ENCODE measurements around the gene PRADC1.

Gene PRADC1

GRCh38 chr2:73259276-73259675 lies 26.2 kb upstream of the PRADC1 start:
- in situ Hi-C loops (cut with HindIII; ENCODE audit: low sequenced_read_pairs) = no loop called here

GRCh38 chr2:73258913-73259215 lies 25.8 kb upstream of the PRADC1 start:
- in situ Hi-C loops (cut with HindIII; ENCODE audit: low sequenced_read_pairs) = no loop called here

- in situ Hi-C loops (cut with HindIII; ENCODE audit: low sequenced_read_pairs) = no loop called here
Measured at GRCh38 chr2:73258186-73258912, 25.3 kb upstream of the PRADC1 start.

DNA sequence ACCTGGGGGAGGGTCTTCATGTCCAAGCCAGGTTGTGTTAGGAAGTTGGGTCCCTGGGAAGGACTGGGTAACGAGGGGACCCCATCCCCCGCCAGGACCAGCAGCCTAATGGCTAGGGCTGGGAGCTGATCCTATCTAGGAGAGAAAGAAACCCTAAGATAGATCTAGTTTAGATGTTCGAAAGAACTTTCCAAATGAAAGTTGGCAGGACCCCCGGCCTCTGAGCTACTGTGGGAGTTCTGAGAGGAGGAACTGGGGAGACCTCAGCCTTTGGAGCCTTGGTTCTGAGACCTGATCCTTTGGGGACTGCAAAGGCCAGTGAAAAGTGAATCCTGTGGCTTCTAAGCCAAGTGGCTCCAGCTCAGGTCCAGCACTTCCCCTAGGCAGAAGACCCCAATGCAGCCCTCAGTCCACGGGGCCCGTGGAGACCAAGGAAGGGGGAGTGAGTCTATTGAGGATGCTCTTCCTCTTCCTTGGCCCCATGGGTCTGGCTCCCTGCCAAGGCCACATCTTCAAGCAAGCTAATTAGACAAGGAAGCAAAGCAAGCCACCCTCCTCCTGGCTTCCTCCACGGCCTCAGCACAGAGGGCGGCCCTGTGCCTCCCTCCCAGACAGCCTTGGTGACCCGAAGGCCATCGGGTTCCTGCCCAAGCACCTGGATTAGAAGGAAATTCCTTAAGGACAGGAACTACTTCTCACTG lies 24.5 kb upstream of the PRADC1 start:
- in situ Hi-C loops (cut with HindIII; ENCODE audit: low sequenced_read_pairs) = no loop called here

- in situ Hi-C loops (cut with HindIII; ENCODE audit: low sequenced_read_pairs) = no loop called here
Measured at GRCh38 chr2:73257021-73257420, 24.0 kb upstream of the PRADC1 start.

GRCh38 chr2:73256618-73256922 lies 23.5 kb upstream of the PRADC1 start:
- in situ Hi-C loops (cut with HindIII; ENCODE audit: low sequenced_read_pairs) = no loop called here

DNA sequence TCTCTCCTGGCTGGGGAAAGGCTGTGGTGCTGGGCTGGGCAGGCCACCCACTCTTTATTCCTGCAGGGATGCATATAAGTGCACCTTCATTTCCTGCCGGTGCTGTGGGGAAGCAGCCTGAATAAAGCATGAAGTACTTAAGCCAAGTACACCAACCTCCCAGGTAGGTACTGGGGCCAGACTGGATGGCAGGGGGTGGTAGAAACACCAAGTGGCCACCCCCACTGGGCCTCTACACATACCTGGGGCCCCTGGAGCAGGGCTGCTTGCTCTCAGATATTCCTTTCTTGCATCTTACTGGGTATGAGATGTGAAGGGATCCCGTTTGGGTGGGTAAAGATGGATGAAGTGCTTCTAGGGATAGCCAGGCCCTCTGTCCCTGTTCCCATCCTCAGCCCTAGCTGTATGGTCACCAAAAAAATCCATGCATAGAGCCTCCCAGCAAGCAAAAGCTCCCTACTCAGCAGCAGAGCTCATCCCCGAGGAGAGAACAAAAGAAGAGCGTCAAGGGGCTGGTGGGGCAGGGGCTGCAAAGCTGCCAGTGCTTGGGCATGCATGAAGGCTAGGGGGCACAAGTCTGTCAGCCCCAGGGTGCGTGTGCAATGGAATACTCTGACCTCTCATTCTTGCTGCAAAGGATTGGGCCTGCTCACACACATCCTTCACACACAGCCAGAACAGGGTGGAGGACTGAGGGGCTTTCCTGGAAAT lies 23.0 kb upstream of the PRADC1 start:
- in situ Hi-C loops (cut with HindIII; ENCODE audit: low sequenced_read_pairs) = no loop called here

GRCh38 chr2:73255007-73255644 lies 22.1 kb upstream of the PRADC1 start:
- in situ Hi-C loops (cut with HindIII; ENCODE audit: low sequenced_read_pairs) = no loop called here

- in situ Hi-C loops (cut with HindIII; ENCODE audit: low sequenced_read_pairs) = no loop called here
Measured at GRCh38 chr2:73254343-73255006, 21.4 kb upstream of the PRADC1 start.

DNA sequence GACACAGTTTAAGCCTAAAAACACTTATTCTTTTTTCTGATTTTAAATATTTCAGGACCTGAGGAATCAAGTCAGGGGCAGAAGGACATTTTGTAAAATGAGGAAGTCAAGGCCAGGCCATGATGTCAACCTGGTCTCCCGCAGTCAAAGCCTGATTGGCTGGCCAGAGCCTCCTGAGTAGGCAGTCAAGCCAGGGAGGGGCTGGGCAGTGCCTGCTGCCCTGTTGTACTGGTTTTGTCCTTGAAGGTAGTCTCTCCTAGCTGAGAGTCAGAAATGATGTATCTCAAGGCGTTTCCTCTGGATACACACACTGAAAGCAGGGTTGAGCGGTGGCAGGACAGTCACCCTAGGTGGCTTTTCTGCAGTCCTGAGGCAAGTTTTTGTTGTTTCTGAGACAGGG lies 20.9 kb upstream of the PRADC1 start:
- in situ Hi-C loops (cut with HindIII; ENCODE audit: low sequenced_read_pairs) = no loop called here

GRCh38 chr2:73253400-73253799 lies 20.4 kb upstream of the PRADC1 start:
- in situ Hi-C loops (cut with HindIII; ENCODE audit: low sequenced_read_pairs) = no loop called here

GRCh38 chr2:73252238-73253027 lies 19.4 kb upstream of the PRADC1 start:
- in situ Hi-C loops (cut with HindIII; ENCODE audit: low sequenced_read_pairs) = no loop called here

DNA sequence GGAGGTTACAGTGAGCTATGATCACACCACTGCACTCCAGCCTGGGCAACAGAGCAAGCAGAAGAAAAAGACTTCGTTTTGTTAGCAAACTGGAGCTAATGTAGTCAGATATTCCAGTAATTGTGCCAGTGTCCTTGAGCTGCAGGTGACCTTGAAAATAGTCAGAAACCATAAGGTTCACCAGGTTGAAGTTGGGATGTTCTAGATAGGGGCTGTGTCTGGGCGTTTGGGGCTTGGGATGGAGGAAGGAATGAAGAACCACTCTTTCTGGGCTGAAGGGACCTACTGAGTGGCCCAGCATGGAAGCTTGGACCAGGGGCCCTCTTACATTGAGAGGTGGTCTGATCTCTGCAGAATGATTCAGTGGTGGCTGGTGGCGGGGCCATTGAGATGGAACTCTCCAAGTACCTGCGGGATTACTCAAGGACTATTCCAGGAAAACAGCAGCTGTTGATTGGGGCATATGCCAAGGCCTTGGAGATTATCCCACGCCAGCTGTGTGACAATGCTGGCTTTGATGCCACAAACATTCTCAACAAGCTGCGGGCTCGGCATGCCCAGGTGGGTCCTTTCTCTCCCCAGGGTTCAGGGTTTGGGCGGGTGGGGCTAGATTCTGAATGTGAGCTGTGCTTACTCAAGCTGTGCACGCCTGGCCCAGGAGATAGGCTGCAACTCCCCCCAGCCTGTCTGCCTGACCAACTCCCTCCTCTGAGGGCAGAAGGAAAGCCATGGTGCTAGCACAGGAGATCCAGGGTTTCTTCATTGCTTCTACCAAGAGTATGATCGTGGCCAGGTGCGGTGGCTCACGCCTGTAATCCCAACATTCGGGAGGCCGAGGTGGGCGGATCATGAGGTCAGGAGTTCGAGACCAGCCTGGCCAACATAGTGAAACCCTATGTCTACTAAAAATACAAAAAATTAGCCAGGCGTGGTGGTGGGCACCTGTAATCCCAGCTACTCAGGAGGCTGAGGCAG lies 18.1 kb upstream of the PRADC1 start:
- in situ Hi-C loops (cut with HindIII; ENCODE audit: low sequenced_read_pairs) = no loop called here

DNA sequence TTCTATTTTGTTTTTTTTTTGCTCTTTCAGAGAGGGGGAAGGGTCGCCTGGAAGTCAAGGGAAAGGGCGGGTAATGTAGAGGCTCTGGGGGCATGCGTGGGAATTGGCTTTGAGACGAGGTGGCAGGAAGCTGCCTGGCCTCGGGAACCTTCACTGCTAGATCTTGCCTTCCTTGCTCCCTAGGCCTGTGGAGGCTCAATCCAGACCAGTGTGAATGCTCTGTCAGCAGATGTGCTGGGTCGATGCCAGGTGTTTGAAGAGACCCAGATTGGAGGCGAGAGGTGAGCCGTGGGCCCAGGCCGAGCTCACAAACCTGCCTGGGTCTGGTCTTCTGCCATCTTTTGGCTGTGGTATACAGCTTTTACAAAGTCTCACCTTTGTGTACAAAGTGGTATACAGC lies 16.6 kb upstream of the PRADC1 start:
- in situ Hi-C loops (cut with HindIII; ENCODE audit: low sequenced_read_pairs) = no loop called here

- in situ Hi-C loops (cut with HindIII; ENCODE audit: low sequenced_read_pairs) = no loop called here
Measured at GRCh38 chr2:73246850-73247249, 13.8 kb upstream of the PRADC1 start.

DNA sequence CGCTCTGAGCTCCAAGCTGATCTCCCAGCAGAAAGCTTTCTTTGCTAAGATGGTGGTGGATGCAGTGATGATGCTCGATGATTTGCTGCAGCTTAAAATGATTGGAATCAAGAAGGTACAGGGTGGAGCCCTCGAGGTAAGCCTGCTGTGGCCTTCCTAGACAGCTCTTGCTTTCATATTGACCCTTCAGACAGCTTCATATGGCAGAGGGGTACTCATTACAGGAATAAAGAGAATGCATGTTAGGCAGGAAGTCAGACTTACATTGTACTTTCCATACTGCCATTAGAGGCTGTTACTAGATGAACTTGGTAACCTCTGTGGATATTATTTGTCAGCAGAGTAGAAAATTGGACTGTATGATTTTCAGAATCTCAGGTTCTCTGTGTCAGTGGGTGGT lies 11.5 kb upstream of the PRADC1 start:
- in situ Hi-C loops (cut with HindIII; ENCODE audit: low sequenced_read_pairs) = no loop called here

DNA sequence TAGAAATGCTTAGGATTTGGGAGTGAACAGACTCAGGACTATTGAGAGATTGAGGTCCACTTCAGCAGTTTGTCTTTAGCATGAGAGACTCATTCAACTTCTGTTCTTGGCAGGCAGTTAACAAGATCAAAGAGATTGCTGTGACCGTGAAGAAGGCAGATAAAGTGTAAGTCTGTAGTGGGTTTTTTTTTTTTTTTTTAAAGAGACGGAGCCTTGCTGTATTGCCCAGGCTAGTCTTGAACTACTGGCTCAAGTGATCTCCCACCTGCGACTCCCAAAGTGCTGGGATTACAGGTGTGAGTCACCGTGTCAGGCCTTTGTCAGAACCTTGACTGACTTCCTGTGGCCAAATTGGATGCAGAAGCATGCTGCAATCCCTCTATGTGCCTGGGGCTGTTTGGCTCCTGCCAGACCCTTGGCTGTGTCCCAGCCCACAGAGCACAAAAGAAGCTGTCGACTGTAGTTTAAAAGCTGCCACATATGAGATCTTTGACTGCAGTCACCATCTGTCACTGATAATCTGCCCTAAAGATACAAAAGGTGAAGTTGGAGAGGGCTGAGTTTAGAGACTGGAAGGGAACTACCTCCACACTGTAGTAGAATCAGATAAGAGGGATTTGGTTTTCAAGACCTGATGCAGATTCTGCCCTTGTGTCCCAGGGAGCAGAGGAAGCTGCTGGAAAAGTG lies 11.0 kb upstream of the PRADC1 start:
- in situ Hi-C loops (cut with HindIII; ENCODE audit: low sequenced_read_pairs) = no loop called here

DNA sequence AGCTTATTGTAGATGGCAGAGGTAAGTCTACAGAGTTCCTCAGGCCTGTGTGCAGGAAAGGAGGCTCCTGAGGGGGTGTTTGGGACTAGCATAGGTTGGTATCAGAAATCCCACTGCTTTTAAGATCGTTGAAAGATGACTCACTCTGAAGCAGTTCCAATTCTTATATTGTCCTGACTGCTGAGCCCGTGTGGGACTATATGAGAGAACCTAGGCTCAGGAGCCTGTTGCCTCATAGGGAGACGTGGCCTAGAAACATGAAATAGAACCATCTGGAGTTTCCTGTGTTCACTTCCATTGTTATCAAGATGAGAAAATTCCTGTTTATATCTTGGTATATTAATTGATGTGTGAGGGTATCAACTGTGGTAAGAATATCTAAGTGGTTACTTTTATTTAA lies 6.7 kb upstream of the PRADC1 start:
- in situ Hi-C loops (cut with HindIII; ENCODE audit: low sequenced_read_pairs) = loop anchor here (5.0 kb wide), 1 partner anchor 53 kb away; the partner anchor contains the start of gene EGR4

DNA sequence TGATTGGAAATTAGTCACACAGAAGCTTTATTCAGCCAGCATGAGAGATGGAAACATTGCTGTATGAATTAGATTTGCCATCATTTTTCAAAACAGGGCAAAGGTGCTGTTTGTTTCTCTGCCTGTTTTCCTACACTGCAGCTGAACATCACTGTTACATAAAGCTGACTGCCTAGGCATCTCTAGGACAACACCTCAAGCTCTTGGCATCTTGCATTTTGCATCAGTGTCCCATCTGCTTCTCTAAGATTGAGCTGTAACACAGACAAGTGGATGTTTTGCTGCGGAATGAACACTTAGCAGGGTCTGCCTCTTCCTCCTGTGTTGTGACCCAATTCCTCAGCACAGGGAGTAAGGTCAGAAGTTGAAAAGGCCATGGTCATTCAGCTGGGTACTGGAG lies 5.9 kb upstream of the PRADC1 start:
- in situ Hi-C loops (cut with HindIII; ENCODE audit: low sequenced_read_pairs) = loop anchor here (5.0 kb wide), 1 partner anchor 53 kb away; the partner anchor contains the start of gene EGR4
